OCI-LY3 (cell line): Measurements from ENCODE around the gene SURF2.

Experiments used
- H2AFZ ChIP-seq: fragments of 200-600, 300-600 bp; shearing (Covaris generic); 2 replicates; pipeline ENCODE4 v1.6.0; 2014; ENCODE audit warnings: antibody characterized with exemption, low read depth, low read length
- H3K27ac ChIP-seq: fragments of 200-600, 300-600 bp; sonication (generic); 2 replicates; pipeline ENCODE4 v1.5.1; 2014; ENCODE audit warnings: mild to moderate bottlenecking, low read length, moderate library complexity, mixed read lengths
- H3K27me3 ChIP-seq: fragments of 200-600, 300-600 bp; sonication (generic); 2 replicates; pipeline ENCODE4 v1.6.1; 2014; ENCODE audit warnings: low read depth, low read length, mixed read lengths
- H3K36me3 ChIP-seq: fragments of 200-600, 300-600 bp; sonication (generic); replicated peaks from 2 replicates; pipeline ENCODE3; 2014; ENCODE audit warnings: low read depth, low read length, mixed read lengths
- H3K4me1 ChIP-seq: fragments of 300-600, 200-600 bp; sonication (generic); 2 replicates; pipeline ENCODE4 v1.6.1; 2014; ENCODE audit warnings: low read length, mixed read lengths
- H3K4me2 ChIP-seq: fragments of 200-600, 300-600 bp; sonication (generic); 2 replicates; pipeline ENCODE4 v1.6.1; 2014; ENCODE audit warnings: low read length, mixed read lengths
- H3K4me3 ChIP-seq: fragments of 300-600, 200-600 bp; sonication (generic); 2 replicates; pipeline ENCODE4 v1.5.1; 2014; ENCODE audit warnings: antibody characterized with exemption, mild to moderate bottlenecking, low read length, moderate library complexity
- H3K79me2 ChIP-seq: fragments of 300-600, 200-600 bp; shearing (Covaris generic); 2 replicates; pipeline ENCODE4 v1.6.1; 2014; ENCODE audit warnings: mild to moderate bottlenecking, low read length, mixed read lengths
- H3K9ac ChIP-seq: fragments of 300-600, 200-600 bp; shearing (Covaris generic); 2 replicates; pipeline ENCODE4 v1.6.0; 2014; ENCODE audit warnings: mild to moderate bottlenecking, low read length, moderate library complexity
- H3K9me3 ChIP-seq: fragments of 200-600, 300-600 bp; shearing (Covaris generic); 2 replicates; pipeline ENCODE4 v1.6.1; 2014; ENCODE audit warnings: low read length, mixed read lengths; ENCODE audit not compliant: insufficient read depth
- H4K20me1 ChIP-seq: fragments of 200-600, 300-600 bp; sonication (generic); 2 replicates; pipeline ENCODE4 v1.6.1; 2016; ENCODE audit warnings: low read length, mixed read lengths; ENCODE audit not compliant: insufficient read depth
- EZH2phosphoT487 ChIP-seq: fragments of 200-600 bp; shearing (Covaris generic); IDR thresholded peaks from 2 replicates; pipeline ENCODE4 v1.6.1; 2018; ENCODE audit warnings: antibody characterized with exemption, mixed run types, low read depth
- TF ChIP-seq, protein P1 (sequence below): fragments of 200-600, 300-600 bp; sonication (generic); IDR thresholded peaks from 2 replicates; pipeline ENCODE4 v1.5.1; 2014; ENCODE audit warnings: antibody characterized with exemption, low read length, low read depth

The SURF2 gene

DNA sequence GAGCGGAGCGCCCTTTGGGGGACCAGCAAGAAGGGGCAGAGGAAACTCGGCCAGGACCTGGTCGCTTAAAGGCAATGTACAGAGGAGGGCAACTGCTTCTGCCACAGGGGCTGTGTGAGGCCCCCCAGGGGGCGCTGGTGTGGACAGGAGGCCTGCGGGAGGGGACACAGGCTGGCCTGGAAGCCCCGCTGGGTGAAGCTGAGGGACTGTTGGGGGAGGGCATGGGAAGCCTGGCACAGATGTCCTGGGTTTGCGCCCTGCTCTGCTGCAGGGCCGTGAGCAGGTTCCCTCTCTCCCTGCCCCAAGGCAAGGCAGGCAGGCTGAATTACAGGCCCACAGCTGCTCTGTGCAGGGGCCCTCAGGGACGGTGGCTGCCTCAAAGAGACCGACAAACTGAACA is 13.8 kb upstream of the SURF2 start:
- peaks cover 9% of the 10 kb centered on the region for H3K4me1 ChIP-seq
- peaks cover 6% of the 10 kb centered on the region for H4K20me1 ChIP-seq

DNA sequence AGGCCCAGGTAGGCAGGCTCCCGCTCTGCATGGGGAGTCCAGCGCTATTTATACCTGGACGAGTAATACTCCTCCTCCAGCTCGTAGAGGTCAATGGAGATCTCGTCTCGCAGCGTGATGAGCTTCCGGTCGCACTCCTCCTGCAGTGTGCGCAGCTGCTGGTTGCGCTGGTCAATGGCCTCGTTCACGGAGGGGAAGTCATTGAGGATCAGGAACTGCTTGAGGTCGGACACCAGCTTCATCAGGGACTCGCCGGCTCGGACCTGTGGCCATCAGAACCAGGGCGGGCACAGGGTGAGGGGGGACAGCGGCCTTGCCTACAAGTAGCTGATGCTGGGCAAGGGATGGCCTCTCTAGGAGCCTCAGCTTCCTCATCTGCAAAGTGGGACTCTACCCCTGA is 12.3 kb upstream of the SURF2 start:
- Histone ChIP-seq H3K27ac (no peak overlapping the region), H2AFZ (no peak overlapping the region), H3K9me3 (no peaks in the 10 kb centered on the region), H4K20me1 (peaks cover 12% of the 10 kb centered on the region), H3K4me1 (peaks cover 11% of the 10 kb centered on the region), H3K9ac (no peak overlapping the region), H3K4me3 (no peak overlapping the region), H3K79me2 (peaks cover 37% of the 10 kb centered on the region), H3K36me3 (peaks cover 68% of the 10 kb centered on the region), H3K4me2 (no peak overlapping the region), H3K27me3 (no peaks in the 10 kb centered on the region)
- TF ChIP-seq, protein P1, sequence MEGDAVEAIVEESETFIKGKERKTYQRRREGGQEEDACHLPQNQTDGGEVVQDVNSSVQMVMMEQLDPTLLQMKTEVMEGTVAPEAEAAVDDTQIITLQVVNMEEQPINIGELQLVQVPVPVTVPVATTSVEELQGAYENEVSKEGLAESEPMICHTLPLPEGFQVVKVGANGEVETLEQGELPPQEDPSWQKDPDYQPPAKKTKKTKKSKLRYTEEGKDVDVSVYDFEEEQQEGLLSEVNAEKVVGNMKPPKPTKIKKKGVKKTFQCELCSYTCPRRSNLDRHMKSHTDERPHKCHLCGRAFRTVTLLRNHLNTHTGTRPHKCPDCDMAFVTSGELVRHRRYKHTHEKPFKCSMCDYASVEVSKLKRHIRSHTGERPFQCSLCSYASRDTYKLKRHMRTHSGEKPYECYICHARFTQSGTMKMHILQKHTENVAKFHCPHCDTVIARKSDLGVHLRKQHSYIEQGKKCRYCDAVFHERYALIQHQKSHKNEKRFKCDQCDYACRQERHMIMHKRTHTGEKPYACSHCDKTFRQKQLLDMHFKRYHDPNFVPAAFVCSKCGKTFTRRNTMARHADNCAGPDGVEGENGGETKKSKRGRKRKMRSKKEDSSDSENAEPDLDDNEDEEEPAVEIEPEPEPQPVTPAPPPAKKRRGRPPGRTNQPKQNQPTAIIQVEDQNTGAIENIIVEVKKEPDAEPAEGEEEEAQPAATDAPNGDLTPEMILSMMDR: no peak
- TF ChIP-seq EZH2phosphoT487: no peak

More for the DNA sequence above, 13.8 kb upstream of the SURF2 start:
- Histone ChIP-seq H3K36me3 (peaks cover 58% of the 10 kb centered on the region), H2AFZ (no peak overlapping the region), H3K27ac (no peak overlapping the region), H3K4me2 (no peak overlapping the region), H3K79me2 (peaks cover 24% of the 10 kb centered on the region), H3K9ac (no peak overlapping the region), H3K9me3 (no peaks in the 10 kb centered on the region), H3K27me3 (no peaks in the 10 kb centered on the region), H3K4me3 (no peak overlapping the region)
- no peak for TF ChIP-seq EZH2phosphoT487
- TF ChIP-seq, protein P1: peak; percentile 26; the same call in 1 of the 2 replicates

DNA sequence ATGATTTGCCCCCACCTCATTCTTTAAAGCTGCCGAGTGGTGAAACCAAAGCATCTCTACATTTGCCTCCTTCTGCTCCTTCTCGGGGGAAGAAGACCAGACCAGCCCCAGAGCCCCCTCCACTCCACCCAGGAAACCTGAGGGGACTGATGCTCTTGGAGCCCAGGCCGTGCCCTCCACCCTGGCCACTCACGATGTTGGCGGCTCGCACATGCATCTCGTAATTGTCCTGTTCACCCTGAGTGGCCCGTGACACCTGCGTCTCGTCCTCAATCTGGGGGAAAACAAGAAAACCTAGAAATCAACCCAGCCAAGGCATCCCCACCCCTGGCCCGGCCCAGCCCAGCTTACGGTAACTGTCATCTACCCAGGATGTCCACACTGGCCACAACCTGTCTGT is 11.4 kb upstream of the SURF2 start:
- no peak overlapping the region for H2AFZ ChIP-seq
- H3K4me3 ChIP-seq: no peak overlapping the region
- H3K27me3 ChIP-seq: no peaks in the 10 kb centered on the region
- H3K4me2 ChIP-seq: no peak overlapping the region
- H3K9me3 ChIP-seq: no peaks in the 10 kb centered on the region
- H4K20me1 ChIP-seq: peaks cover 21% of the 10 kb centered on the region
- peaks cover 46% of the 10 kb centered on the region for H3K79me2 ChIP-seq
- H3K27ac ChIP-seq: no peak overlapping the region
- peaks cover 74% of the 10 kb centered on the region for H3K36me3 ChIP-seq
- no peak for TF ChIP-seq EZH2phosphoT487
- TF ChIP-seq, protein P1: no peak
- peaks cover 20% of the 10 kb centered on the region for H3K4me1 ChIP-seq
- H3K9ac ChIP-seq: no peak overlapping the region

DNA sequence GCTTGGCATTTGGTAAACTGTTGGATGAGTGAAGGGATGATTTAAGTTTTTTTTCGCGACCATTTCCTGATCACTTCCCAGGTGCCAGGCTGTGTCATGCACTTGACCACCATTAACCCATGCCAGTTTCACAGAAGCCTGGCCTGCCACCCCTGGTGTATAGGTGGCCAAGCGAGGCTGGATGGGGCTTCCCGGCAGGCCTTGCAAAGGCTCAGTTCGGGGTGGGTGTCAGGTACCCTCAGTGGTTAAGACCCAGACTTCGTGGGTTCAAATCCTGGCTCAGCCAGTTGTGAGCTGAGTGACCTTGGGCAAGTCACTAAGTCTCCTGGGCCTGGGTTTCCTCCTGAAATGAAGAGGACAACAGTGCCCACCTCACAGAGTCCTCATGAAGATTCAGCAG is 10.8 kb upstream of the SURF2 start:
- TF ChIP-seq EZH2phosphoT487: no peak
- TF ChIP-seq, protein P1: no peak
- no peak overlapping the region for H3K27ac ChIP-seq
- H3K79me2 ChIP-seq: peaks cover 51% of the 10 kb centered on the region
- H3K36me3 ChIP-seq: peaks cover 75% of the 10 kb centered on the region
- H3K4me3 ChIP-seq: no peak overlapping the region
- no peak overlapping the region for H3K4me2 ChIP-seq
- no peaks in the 10 kb centered on the region for H3K9me3 ChIP-seq
- no peak overlapping the region for H3K9ac ChIP-seq
- no peak overlapping the region for H2AFZ ChIP-seq
- peaks cover 20% of the 10 kb centered on the region for H3K4me1 ChIP-seq
- peaks cover 25% of the 10 kb centered on the region for H4K20me1 ChIP-seq
- no peaks in the 10 kb centered on the region for H3K27me3 ChIP-seq
